Stimulated activated CD4-positive, alpha-beta T cell treated with anti-CD3 and anti-CD28 coated beads, Interleukin-15, amount 100 ng/mL, for 24 hours (primary cell): Measurements from ENCODE around the gene CPZ.

ENCODE experiments used
- DNase-seq: peaks from one replicate; pipeline ENCODE4 v3.0.0-alpha.2; 2020

Gene CPZ

GRCh38 chr4:8592366-8593263, at the start of gene CPZ:
Gene CPZ (plus strand): TSS chr4:8592765. CDS start chr4:8592834, 69 bp downstream.
- DNase-seq, result no peak

- DNase-seq, result no peak
These were observed 49.6 kb upstream of the CPZ start for GRCh38 chr4:8542776-8543525.

DNA sequence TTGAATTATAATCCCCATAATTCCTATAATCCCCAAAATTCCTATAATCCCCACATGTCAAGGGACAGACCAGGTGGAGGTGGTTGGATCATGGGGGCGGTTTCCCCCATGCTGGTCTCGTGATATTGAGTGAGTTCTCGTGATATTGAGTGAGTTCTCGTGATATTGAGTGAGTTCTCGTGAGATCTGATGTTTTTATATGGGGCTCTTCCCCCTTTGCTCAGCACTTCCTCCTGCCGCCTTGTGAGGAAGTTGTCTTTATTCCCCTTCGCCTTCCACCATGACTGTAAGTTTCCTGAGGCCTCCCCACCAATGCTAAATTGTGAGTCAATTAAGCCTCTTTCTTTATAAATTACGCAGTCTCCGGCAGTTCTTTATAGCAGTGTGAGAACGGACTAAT, 48.9 kb upstream of the CPZ start:
- DNase-seq, result no peak

GRCh38 chr4:8544282-8544681, 48.3 kb upstream of the CPZ start:
- no peak for DNase-seq

DNA sequence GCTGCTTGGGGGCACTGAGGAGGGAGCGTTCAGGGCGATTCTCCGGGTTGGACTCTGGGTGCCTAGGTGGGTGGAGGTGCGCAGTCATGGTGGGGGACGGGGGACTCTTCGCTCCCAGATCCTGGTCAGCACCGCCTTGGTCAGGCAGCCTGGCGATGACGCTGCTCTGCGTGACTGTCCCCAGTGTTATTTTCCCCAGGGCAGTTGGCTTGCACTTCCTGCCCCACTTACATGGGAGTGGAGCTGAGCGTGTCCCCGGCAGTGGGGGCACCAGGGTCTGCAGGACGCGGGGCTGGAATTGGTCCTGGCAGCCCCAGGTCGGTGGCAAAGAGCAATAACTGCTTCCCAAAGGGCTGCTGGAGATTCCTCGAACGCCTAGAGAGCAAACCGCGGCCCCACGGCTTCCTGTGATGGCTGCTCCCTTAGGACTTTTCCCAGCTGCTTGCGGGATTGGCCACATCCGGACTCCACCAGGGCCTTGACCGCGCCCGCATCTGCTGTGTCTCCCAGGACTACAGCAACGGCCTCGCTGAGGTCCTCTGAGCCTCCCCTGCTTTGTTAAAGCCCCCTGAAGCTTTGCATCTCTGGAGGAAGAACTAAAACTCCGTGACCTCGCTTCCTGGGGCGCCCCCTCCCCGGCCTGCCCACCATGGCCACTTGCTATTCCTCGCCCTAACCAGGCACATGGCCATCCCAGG, 47.7 kb upstream of the CPZ start:
- no peak for DNase-seq

DNA sequence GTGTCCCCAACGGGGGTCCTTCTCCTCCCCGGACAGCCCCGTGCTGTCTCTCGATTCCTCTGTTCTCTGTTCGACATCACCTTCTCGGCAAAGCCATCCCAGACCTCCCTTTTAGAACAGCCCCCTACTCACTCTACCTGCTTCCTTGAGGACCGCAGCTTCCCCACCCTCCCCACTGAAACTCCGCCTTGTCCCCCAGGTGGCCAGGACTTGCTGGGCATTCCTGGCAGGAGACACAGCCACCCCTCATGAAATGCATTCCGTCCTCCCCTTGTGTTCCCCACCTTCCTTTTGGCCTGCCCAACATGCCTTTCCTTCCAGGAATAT, 47.2 kb upstream of the CPZ start:
- no peak for DNase-seq

DNA sequence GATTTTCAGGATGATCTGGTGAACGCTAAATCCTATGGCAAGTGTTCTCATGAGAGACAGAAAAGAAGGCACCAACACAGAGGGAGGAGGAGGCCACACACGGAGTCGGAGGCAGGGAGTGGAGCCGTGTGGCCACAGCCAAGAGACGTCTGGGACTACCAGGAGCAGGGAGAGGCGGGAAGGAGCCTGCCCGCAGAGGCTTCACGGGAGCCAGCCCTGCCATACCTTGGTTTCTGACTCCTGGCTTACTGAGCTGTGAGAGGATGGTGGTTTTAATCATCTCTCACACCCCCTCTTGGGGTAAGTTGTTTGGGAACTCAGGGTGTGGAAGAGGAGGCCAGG, 45.8 kb upstream of the CPZ start:
- no peak for DNase-seq

DNA sequence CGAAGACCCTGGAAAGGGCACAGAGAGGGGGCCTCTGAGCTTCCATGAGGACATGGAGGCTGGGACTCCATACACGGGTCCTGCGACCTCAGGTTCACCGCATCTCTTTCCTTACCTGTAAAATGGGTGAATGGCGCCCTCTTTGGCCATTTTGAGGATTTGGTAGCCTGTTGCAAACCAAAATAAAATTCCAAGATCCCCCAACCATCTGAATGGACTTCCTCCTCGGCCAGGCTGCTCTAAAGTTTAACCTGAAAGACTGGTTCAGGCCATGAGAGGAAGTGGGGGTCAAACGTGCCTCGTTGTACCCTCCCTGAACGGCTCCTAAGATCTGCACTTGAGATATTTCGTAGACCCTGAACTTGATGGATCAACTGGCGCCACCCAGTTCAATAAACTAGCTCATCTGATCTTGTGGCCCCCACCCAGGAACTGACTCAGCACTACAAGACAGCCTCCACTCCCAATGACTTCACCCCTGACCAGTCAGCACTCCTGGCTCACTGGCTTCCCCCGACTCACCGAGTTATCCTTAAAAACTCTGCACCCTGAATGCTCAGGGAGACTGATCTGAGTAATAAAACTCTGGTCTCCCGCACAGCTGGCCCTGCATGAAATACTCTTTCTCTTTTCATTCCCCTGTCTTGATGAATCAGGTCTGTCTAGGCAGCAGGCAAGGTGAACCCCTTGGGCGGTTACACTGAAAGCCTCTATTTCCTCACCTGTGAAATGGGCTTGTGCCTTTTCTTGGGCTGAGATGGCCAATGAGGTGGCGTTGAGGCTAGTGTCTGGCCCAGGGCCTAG, 45.3 kb upstream of the CPZ start:
- peak; percentile 19 for DNase-seq

DNA sequence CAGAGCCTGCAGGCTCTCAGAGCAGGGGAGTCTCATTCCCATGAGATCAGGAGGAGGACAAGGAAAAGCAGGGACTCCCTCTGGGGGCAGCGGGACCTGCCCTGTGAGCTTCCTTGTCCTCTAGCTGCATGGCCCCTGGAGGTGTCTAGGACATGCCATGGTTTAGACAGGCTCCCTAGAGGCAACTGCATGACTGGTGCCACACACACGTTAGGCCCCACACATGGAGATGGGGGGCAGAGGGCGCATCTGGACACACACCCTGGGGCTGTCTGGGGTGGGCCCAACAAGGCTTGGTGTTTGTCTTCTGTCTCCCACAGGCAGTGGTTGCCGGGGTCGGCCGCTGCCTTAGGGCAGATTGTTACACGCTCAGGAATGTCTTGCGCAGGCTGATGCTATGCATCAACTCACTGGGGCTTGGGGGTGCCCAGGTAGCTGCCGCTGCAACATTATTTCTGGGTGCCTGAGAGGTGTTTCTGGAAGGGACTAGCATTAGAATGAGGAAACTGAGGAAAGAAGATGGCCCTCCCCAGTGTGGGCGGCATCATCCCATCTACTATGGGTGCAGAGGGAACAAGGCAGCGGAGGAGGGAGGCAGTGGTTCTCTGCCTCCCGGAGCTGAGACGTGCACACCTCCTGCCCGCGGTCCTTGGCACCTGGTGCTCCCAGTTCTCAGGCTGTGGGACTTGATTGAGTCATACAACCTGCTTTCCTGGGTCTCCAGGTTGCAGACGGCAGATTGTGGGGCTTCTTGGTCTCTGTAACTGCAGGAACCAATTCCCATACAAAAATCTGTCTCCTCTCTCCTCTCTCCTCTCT, 44.4 kb upstream of the CPZ start:
- DNase-seq, result no peak

GRCh38 chr4:8548731-8549351, 43.7 kb upstream of the CPZ start:
- DNase-seq, result no peak

GRCh38 chr4:8549352-8549931, 43.1 kb upstream of the CPZ start:
- DNase-seq, result no peak

- DNase-seq, result no peak
These were observed 41.9 kb upstream of the CPZ start for GRCh38 chr4:8550691-8551090.

GRCh38 chr4:8552024-8552423, 40.5 kb upstream of the CPZ start:
- DNase-seq, result no peak

GRCh38 chr4:8552581-8553205, 39.9 kb upstream of the CPZ start:
- no peak for DNase-seq

DNA sequence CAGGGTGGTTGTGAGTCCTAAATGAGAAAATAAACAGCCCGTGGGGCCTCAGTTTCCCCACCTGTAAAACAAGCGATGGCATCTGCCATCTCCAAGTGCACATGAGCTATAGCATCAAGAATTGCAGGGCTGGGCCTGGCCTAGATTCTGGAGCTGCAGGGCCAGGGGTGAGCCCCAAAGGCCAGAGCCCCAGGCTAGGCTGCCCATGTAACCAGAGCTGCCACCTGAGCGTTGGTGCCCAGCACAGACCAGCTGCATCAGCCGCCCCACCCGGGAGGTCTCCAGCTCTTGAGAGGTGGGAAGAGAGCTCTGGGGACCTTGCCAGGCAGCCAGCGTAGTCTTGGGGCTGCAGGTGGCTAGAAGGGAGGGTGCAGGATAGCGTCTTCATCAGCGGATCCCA, 39.3 kb upstream of the CPZ start:
- no peak for DNase-seq

GRCh38 chr4:8553991-8554405, 38.6 kb upstream of the CPZ start:
- no peak for DNase-seq

GRCh38 chr4:8554555-8555100, 37.9 kb upstream of the CPZ start:
- DNase-seq, result no peak

- no peak for DNase-seq
These were observed 36.8 kb upstream of the CPZ start for GRCh38 chr4:8555716-8556115.

GRCh38 chr4:8556341-8557150, 36.0 kb upstream of the CPZ start:
- no peak for DNase-seq
